HepG2 (cell line): ENCODE data around the gene CALML6. TPM values are rescaled to one million over a fixed set of nuclear protein-coding genes. Genes with fewer than 3 reads are reported as not detected.
A peak's percentile ranks its signal among the peaks of the same experiment; 100 is the strongest.

Experiments
- CSRNP2 ChIP-seq: sonication (generic); formaldehyde crosslinking; conservative IDR thresholded peaks from 2 replicates; pipeline ENCODE4 v1.8.0; 2022; ENCODE audit warnings: low read depth, missing genetic modification reagents
- GABPB1 ChIP-seq: IDR thresholded peaks from 2 replicates; pipeline ENCODE4 v1.6.1; 2016; ENCODE audit warnings: mild to moderate bottlenecking, missing genetic modification reagents, moderate library complexity, missing compliant biosample characterization
- HBP1 ChIP-seq: IDR thresholded peaks from 2 replicates; pipeline ENCODE4 v1.6.1; 2016; ENCODE audit warnings: low read depth, control low read depth
- HDAC2 ChIP-seq: sonication (generic); formaldehyde crosslinking; IDR thresholded peaks from 2 replicates; pipeline ENCODE4 v1.4.0; 2020; ENCODE audit warnings: missing genetic modification reagents
- LCORL ChIP-seq, 2 experiments: fragments of 450-650 bp in 1 of 2; sonication (generic) in 1 of 2; formaldehyde crosslinking in 1 of 2; IDR thresholded peaks; 2 replicates each; pipeline versions ENCODE4 v1.5.0 to v1.6.1; 2017 to 2020; ENCODE audit warnings: antibody characterized with exemption in 1 of 2, missing genetic modification reagents in 1 of 2
- REXO4 ChIP-seq: sonication (generic); formaldehyde crosslinking; IDR thresholded peaks from 2 replicates; pipeline ENCODE4 v1.8.0; 2022; ENCODE audit warnings: missing genetic modification reagents, mild to moderate bottlenecking, borderline replicate concordance
- RFX5 ChIP-seq: IDR thresholded peaks from 2 replicates; pipeline ENCODE4 v1.6.1; 2011; ENCODE audit warnings: low read depth, low read length, improper control_type of control experiment
- SIX4 ChIP-seq: sonication (generic); formaldehyde crosslinking; IDR thresholded peaks from 2 replicates; pipeline ENCODE4 v1.4.0; 2020; ENCODE audit warnings: missing genetic modification reagents
- SP1 ChIP-seq, 2 experiments: fragments of 450-650 bp in 1 of 2; sonication (generic) in 1 of 2; formaldehyde crosslinking in 1 of 2; IDR thresholded peaks; 2 replicates each; pipeline versions ENCODE4 v1.4.0 to v1.6.1; 2016 to 2020; ENCODE audit warnings: missing genetic modification reagents in 1 of 2
- SYNCRIP ChIP-seq: fragments of 200-400 bp; formaldehyde crosslinking; IDR thresholded peaks from 2 replicates; pipeline ENCODE4 v1.6.1; 2018; ENCODE audit warnings: mild to moderate bottlenecking, low read depth, low read length; ENCODE audit not compliant: insufficient read depth
- ZBTB4 ChIP-seq: sonication (generic); formaldehyde crosslinking; IDR thresholded peaks from 2 replicates; pipeline ENCODE4 v1.4.0; 2020; ENCODE audit warnings: missing genetic modification reagents, mild to moderate bottlenecking, borderline replicate concordance
- ZNF282 ChIP-seq: fragments of 450-650 bp; IDR thresholded peaks from 2 replicates; pipeline ENCODE4 v1.6.1; 2018; ENCODE audit not compliant: partially characterized antibody
- ZNF432 ChIP-seq: sonication (generic); formaldehyde crosslinking; IDR thresholded peaks from 2 replicates; pipeline ENCODE4 v1.5.0; 2020; ENCODE audit warnings: missing genetic modification reagents, mild to moderate bottlenecking, borderline replicate concordance
- ZSCAN22 ChIP-seq: sonication (generic); formaldehyde crosslinking; IDR thresholded peaks from 2 replicates; pipeline ENCODE4 v1.4.0; 2020; ENCODE audit warnings: mild to moderate bottlenecking, missing genetic modification reagents
- polyA plus RNA-seq, 8 experiments: library from polyadenylated mRNA; depleted of rRNA in 3 of 8; stranded (reverse) in 7 of 8; unstranded in 1 of 8; fragments of >200 nt; fragmentation: Illumina TruSeq in 4 of 8; extraction: Trizol in 4 of 8; gene quantifications; 2 replicates each; pipeline versions ENCODE4 v1.2.1 to v1.2.3, GENCODE V29; 2011 to 2016; ENCODE audit warnings: low read depth in 4 of 8, missing spikeins in 1 of 8, mixed read lengths in 1 of 8; ENCODE audit not compliant: insufficient read depth in 1 of 8
- total RNA-seq, 5 experiments: library from RNA; depleted of rRNA; stranded (reverse); fragments of >200 nt; fragmentation: Illumina TruSeq; extraction: Trizol; gene quantifications; 2 replicates each; pipeline ENCODE4 v1.2.3, GENCODE V29; 2016; ENCODE audit warnings: low read depth in 1 of 5
- TF ChIP-seq, protein P1 (sequence below): IDR thresholded peaks from 2 replicates; pipeline ENCODE4 v1.6.1; 2016; ENCODE audit warnings: missing compliant biosample characterization, missing genetic modification reagents, borderline replicate concordance
- TF ChIP-seq, protein P2 (sequence below): sonication (generic); formaldehyde crosslinking; IDR thresholded peaks from 2 replicates; pipeline ENCODE4 v1.8.0; 2023; ENCODE audit warnings: mild to moderate bottlenecking, missing genetic modification reagents
- TF ChIP-seq, protein P3 (sequence below): sonication (generic); formaldehyde crosslinking; IDR thresholded peaks from 2 replicates; pipeline ENCODE4 v1.9.0; 2022; ENCODE audit warnings: missing genetic modification reagents, mild to moderate bottlenecking, borderline replicate concordance

The CALML6 gene
- total and polyA plus RNA-seq, 2 of the 13 experiments (the other 11 are each of a cell fraction or from before 2014, with no cell fraction given): 0.11 to 0.12 TPM

DNA sequence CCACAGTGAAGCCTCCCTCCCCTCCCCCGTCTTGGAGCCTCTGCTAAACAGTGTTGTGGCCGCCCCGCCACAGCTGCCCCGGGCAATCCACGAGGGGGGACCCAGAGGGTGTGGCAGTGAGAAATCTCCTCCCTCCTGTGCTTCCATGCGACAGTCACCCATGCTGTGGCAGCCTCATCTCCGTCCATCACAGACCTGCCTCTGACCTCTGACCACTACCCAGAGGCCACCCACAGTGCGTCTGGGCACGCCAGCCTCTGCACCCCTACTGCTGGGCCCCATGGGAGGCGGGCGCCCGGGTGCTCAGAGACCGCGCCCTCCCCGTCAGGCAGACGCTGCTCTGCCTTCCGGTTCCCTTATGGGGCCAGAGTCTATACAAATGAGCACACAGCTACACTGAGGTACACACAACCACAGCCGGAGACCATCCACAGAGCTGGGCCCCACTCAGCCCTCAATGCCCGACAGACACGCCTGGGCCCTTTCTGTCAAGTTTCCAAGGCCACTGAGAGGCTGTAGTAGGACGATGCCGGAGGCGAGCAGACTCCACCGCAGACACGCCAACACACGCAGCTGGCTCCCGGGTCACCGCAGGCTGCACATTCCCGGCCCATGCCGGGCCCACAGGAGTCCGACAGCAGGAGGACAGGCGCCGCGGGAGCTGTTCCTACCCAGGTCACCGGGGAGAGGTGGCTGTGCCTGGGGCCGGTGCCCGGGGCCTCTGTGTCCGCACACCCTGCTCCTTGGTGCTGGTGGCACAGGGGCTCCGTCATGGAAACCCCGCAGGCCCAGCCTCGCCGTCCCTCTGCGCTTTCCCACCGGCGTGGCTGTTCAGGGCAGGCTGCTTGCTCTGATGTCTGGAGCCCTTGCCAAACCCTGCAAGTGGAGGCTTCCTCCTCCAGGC, 27.9 kb downstream of the CALML6 start (continued):
- TF ChIP-seq SP1 (IDR thresholded peaks at IDR 0.05): no peak
- TF ChIP-seq SP1 (CRISPR knock-in tag; IDR thresholded peaks at IDR 0.05): peak; percentile 71
- 0 out of 2 replicates have a peak, but pooled peaks have one; percentile 25 for TF ChIP-seq ZSCAN22
- no peak for TF ChIP-seq ZBTB4 (CRISPR knock-in tag)
- TF ChIP-seq SYNCRIP: no peak
- TF ChIP-seq ZNF432 (CRISPR knock-in tag): no peak
- TF ChIP-seq, protein P1, sequence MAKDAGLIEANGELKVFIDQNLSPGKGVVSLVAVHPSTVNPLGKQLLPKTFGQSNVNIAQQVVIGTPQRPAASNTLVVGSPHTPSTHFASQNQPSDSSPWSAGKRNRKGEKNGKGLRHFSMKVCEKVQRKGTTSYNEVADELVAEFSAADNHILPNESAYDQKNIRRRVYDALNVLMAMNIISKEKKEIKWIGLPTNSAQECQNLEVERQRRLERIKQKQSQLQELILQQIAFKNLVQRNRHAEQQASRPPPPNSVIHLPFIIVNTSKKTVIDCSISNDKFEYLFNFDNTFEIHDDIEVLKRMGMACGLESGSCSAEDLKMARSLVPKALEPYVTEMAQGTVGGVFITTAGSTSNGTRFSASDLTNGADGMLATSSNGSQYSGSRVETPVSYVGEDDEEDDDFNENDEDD: no peak; the same call in 1 of the 2 replicates
- TF ChIP-seq CSRNP2 (CRISPR knock-in tag): no peak
- no peak for TF ChIP-seq SIX4 (CRISPR knock-in tag)
- TF ChIP-seq RFX5: no peak; the same call in 1 of the 2 replicates
- peak; percentile 89 for TF ChIP-seq GABPB1 (CRISPR knock-in tag)
- no peak for TF ChIP-seq HBP1 (CRISPR knock-in tag)
- TF ChIP-seq ZNF282: no peak
- no peak for TF ChIP-seq LCORL (IDR thresholded peaks at IDR 0.05)
- peak; percentile 87 for TF ChIP-seq LCORL (CRISPR knock-in tag; IDR thresholded peaks at IDR 0.05)
- TF ChIP-seq, protein P2, sequence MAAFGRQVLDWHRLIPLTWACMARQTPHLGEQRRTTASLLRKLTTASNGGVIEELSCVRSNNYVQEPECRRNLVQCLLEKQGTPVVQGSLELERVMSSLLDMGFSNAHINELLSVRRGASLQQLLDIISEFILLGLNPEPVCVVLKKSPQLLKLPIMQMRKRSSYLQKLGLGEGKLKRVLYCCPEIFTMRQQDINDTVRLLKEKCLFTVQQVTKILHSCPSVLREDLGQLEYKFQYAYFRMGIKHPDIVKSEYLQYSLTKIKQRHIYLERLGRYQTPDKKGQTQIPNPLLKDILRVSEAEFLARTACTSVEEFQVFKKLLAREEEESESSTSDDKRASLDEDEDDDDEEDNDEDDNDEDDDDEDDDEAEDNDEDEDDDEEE (CRISPR knock-in tag): peak; percentile 45; the same call in 1 of the 2 replicates
- TF ChIP-seq REXO4: no peak
- TF ChIP-seq HDAC2 (CRISPR knock-in tag): peak; percentile 93
- TF ChIP-seq, protein P3, sequence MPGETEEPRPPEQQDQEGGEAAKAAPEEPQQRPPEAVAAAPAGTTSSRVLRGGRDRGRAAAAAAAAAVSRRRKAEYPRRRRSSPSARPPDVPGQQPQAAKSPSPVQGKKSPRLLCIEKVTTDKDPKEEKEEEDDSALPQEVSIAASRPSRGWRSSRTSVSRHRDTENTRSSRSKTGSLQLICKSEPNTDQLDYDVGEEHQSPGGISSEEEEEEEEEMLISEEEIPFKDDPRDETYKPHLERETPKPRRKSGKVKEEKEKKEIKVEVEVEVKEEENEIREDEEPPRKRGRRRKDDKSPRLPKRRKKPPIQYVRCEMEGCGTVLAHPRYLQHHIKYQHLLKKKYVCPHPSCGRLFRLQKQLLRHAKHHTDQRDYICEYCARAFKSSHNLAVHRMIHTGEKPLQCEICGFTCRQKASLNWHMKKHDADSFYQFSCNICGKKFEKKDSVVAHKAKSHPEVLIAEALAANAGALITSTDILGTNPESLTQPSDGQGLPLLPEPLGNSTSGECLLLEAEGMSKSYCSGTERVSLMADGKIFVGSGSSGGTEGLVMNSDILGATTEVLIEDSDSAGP: peak; percentile 69
